Measurements from ENCODE around the gene C10orf95. TPM values are rescaled to one million over a fixed set of nuclear protein-coding genes. Genes with fewer than 3 reads are reported as not detected.

C10orf95 gene
- total RNA-seq, 2 donors from 2014 or later, result not detected

DNA sequence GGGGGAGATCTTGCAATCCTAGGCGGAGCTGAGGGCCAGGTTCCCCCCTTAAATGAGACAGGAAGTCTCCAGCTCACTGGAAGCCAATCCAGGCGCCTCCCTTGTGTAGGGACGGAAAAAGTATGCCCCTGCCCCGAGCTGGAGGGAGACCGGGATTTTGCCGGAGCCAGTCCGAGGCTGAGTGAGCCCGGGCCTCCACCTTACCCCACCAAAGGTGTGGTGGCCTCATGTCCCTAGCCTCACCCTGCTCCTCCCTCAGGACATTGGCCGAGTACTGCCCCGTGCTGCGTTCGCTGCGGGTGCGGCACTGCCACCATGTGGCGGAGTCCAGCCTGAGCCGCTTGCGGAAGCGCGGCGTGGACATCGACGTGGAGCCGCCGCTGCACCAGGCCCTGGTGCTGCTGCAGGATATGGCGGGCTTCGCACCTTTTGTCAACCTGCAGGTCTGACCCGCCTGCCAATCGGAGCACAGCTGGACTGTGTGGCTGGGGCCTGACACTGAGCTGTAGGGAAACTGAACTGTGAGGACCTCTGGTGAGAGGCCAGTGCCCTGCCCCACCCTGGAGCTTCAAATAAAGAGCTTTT lies 28.7 kb downstream of the C10orf95 start:
- Histone ChIP-seq H3K4me1 (peaks cover 0 to 41% of the 10 kb centered on the region in 2 donors), H3K27ac (peak overlapping the region; percentile 85 to 89), H3K36me3 (peaks cover 8% of the 10 kb centered on the region), H3K9me3 (no peaks in the 10 kb centered on the region), H3K4me3 (peak overlapping the region; percentile 71 to 94), H3K27me3 (peaks cover 0 to 3% of the 10 kb centered on the region in 2 donors)
- peak; percentile 79 for DNase-seq (ENCODE audit: low spot score)
- TF ChIP-seq, protein P1, sequence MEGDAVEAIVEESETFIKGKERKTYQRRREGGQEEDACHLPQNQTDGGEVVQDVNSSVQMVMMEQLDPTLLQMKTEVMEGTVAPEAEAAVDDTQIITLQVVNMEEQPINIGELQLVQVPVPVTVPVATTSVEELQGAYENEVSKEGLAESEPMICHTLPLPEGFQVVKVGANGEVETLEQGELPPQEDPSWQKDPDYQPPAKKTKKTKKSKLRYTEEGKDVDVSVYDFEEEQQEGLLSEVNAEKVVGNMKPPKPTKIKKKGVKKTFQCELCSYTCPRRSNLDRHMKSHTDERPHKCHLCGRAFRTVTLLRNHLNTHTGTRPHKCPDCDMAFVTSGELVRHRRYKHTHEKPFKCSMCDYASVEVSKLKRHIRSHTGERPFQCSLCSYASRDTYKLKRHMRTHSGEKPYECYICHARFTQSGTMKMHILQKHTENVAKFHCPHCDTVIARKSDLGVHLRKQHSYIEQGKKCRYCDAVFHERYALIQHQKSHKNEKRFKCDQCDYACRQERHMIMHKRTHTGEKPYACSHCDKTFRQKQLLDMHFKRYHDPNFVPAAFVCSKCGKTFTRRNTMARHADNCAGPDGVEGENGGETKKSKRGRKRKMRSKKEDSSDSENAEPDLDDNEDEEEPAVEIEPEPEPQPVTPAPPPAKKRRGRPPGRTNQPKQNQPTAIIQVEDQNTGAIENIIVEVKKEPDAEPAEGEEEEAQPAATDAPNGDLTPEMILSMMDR (IDR thresholded peaks at IDR 0.05), result peak; percentile 59 to 88

DNA sequence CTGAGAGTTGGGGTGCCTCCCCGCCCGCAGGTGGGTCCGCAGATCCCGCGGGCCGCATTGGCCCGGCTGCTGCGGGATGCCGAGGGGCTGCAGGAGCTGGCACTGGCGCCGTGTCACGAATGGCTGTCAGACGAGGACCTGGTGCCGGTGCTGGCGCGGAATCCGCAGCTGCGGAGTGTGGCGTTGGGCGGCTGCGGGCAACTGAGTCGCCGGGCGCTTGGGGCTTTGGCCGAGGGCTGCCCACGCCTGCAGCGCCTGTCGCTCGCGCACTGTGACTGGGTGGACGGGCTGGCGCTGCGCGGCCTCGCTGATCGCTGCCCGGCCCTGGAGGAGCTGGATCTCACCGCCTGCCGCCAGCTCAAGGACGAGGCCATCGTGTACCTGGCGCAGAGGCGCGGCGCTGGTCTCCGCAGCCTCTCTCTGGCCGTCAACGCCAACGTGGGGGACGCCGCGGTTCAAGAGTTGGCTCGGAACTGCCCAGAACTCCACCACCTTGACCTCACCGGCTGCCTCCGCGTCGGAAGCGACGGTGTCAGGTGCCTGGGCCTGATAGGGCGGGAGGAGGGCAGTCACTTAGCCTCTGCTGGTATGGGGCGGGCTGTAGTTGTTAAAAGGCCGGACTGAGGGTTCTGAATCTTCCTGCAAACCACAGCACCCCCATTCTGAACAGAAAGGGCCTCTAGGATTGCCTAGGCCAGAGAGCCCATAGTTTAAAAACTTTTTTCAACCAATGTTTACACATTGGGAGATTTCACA lies 29.4 kb downstream of the C10orf95 start:
- no peaks in the 10 kb centered on the region for H3K9me3 ChIP-seq
- no peak for DNase-seq (ENCODE audit: low spot score)
- H3K27me3 ChIP-seq, result peaks cover 0 to 3% of the 10 kb centered on the region in 2 donors
- H3K27ac ChIP-seq, result peak overlapping the region; percentile 85 to 89
- TF ChIP-seq, protein P1 (IDR thresholded peaks at IDR 0.05), result no peak
- H3K4me1 ChIP-seq, result peaks cover 0 to 41% of the 10 kb centered on the region in 2 donors
- peak overlapping the region; percentile 71 to 94 for H3K4me3 ChIP-seq
- H3K36me3 ChIP-seq, result peaks cover 8% of the 10 kb centered on the region

DNA sequence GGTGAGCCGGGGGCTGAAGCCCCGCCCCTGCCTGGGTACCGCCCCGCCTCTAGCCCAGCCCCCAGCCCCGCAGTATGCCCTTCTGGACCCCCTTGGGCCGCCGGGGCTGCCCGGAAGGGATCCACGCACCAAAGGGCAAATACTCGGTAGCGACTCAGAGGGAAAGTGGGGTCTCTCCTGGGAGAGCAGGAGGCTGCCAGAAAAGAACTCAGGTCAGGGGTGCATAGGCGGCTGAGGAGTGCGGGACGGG lies 29.9 kb downstream of the C10orf95 start:
- no peak for DNase-seq (ENCODE audit: low spot score)
- Histone ChIP-seq H3K9me3 (no peaks in the 10 kb centered on the region), H3K36me3 (peaks cover 8% of the 10 kb centered on the region), H3K4me3 (peak overlapping the region; percentile 71 to 94), H3K27ac (peak overlapping the region; percentile 85 to 89), H3K27me3 (peaks cover 0 to 3% of the 10 kb centered on the region in 2 donors), H3K4me1 (peaks cover 0 to 41% of the 10 kb centered on the region in 2 donors)
- TF ChIP-seq, protein P1 (IDR thresholded peaks at IDR 0.05), result no peak

DNA sequence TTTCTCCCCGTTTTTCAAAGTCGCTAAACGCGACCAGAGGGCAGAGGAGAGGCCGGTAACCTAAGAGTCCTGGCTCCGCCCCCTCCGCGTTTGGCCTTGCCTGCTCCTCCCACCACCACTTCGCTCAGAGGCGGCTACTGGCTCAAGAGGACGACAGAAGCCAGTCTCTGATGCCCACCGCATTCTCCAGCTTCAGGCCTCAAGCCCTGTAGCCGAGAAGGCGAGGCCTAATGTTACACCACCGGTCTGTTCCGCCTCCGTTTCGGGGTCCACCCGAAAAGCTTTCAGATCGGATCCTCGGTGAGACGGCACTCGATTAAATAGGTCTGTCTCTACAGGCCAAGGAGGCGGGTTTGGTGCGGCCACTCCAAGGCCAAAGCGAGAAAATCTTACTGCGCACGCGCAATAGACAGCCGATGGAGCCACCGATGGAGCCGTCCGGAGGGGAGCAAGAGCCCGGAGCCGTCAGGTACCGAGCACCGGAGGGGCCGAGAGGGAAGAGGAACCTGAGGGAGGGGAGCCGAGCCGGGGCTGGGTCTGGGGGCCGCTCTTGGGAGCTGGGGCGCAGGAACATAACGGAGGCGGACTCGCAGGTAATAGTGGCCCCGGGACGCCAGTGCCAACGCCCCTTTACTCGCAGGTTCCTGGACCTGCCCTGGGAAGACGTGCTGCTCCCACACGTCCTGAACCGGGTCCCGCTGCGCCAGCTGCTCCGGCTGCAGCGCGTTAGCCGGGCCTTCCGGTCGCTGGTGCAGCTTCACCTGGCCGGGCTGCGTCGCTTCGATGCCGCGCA lies 30.4 kb downstream of the C10orf95 start, which contains the start of gene FBXL15:
TSS of gene FBXL15 (plus strand) at position 123 of the 793 bp plus-strand sequence. CDS start at position 417, 294 bp downstream.
- TF ChIP-seq, protein P1 (IDR thresholded peaks at IDR 0.05), result no peak
- peak within 1 kb of the TSS; percentile 71 to 94 for H3K4me3 ChIP-seq
- DNase-seq (ENCODE audit: low spot score), result peak; percentile 99
- peak within 1 kb of the TSS; percentile 85 to 89 for H3K27ac ChIP-seq
- H3K9me3 ChIP-seq, result no peaks in the 10 kb centered on the region
- peaks cover 0 to 41% of the 10 kb centered on the region in 2 donors for H3K4me1 ChIP-seq
- H3K36me3 ChIP-seq, result peaks cover 8% of the 10 kb centered on the region
- H3K27me3 ChIP-seq, result peaks cover 0 to 3% of the 10 kb centered on the region in 2 donors

DNA sequence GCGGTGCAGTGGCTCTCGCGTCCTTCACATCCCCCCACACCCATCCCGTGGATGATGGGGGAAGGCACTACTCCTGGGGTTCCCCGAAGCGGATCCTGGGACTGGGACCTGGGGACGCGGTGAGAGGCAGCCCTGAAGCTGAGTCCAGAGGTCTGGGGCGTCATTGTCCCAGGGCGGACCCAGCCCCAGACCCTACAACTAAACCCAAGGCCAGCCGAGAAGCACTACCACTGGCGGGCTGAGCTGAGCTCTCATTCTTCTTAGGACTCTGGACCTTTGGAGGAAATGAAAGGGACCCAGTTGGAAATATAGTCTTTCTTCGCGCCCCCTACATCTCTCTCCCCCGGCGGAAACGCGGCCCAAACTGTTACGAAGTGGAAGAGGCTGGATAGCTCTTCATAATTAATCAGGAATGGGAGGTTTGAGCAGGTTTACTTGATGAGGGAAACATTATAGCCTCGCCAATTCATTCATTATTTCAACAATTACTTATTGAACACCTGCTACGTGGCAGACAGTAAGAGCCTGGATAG lies 31.1 kb downstream of the C10orf95 start:
- Histone ChIP-seq H3K27ac (peak overlapping the region; percentile 85 to 89), H3K4me1 (peaks cover 0 to 41% of the 10 kb centered on the region in 2 donors), H3K27me3 (peaks cover 0 to 3% of the 10 kb centered on the region in 2 donors), H3K4me3 (peak overlapping the region; percentile 71 to 94), H3K9me3 (no peaks in the 10 kb centered on the region), H3K36me3 (peaks cover 8% of the 10 kb centered on the region)
- no peak for DNase-seq (ENCODE audit: low spot score)
- TF ChIP-seq, protein P1 (IDR thresholded peaks at IDR 0.05), result no peak

Data from right atrium auricular region (tissue), 2 donors.